Activated naive CD8-positive, alpha-beta T cell (primary cell): ENCODE data around the gene CACHD1.

Experiments used
- H3K27ac Mint-ChIP-seq: one replicate; pipeline ENCODE4 v1.8.0; 2021; ENCODE audit warnings: mixed read lengths
- H3K27me3 Mint-ChIP-seq: one replicate; pipeline ENCODE4 v1.8.0; 2021; ENCODE audit warnings: mixed read lengths
- H3K36me3 Mint-ChIP-seq: one replicate; pipeline ENCODE4 v1.8.0; 2021; ENCODE audit warnings: mixed read lengths
- H3K4me1 Mint-ChIP-seq: one replicate; pipeline ENCODE4 v1.8.0; 2021; ENCODE audit warnings: low read depth, mixed read lengths
- H3K4me3 Mint-ChIP-seq: one replicate; pipeline ENCODE4 v1.8.0; 2021; ENCODE audit warnings: mild to moderate bottlenecking, mixed read lengths
- H3K9me3 Mint-ChIP-seq: one replicate; pipeline ENCODE4 v1.8.0; 2021; ENCODE audit warnings: low read depth, mixed read lengths

CACHD1 gene

GRCh38 chr1:64469977-64470664 lies at the start of gene CACHD1:
Gene CACHD1, plus strand, starts transcription at chr1:64470129. Its CDS starts 616 bp downstream, at chr1:64470745.
- H3K9me3 Mint-ChIP-seq, result no peaks in the 10 kb centered on the region
- no peaks in the 10 kb centered on the region for H3K36me3 Mint-ChIP-seq
- H3K27ac Mint-ChIP-seq, result peak within 1 kb of the TSS; percentile 70
- peak within 1 kb of the TSS; percentile 89 for H3K4me3 Mint-ChIP-seq
- peaks cover 13% of the 10 kb centered on the region for H3K4me1 Mint-ChIP-seq
- H3K27me3 Mint-ChIP-seq, result peaks cover 25% of the 10 kb centered on the region

DNA sequence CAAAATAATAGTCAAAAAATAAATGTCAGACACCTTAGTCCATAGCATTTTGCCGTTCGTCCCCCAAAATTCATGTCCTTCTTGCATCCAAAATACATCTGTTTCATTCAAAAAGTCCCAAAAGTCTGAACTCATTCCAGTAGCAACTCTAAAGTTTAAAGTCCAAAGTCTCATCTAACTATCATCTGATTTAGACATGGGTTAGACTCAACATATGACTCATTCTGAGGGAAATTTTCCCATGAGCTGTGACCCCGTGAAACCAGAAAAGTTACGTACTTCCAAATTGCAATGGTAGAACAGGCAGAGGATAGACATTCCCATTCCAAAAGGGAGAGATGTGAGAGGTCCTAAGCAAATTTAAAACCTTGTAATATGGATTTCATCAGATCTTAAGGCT lies 48.6 kb upstream of the CACHD1 start:
- Mint-ChIP-seq H3K27me3 (no peaks in the 10 kb centered on the region), H3K36me3 (no peaks in the 10 kb centered on the region), H3K9me3 (no peaks in the 10 kb centered on the region), H3K4me1 (no peaks in the 10 kb centered on the region), H3K4me3 (no peak overlapping the region), H3K27ac (no peak overlapping the region)

GRCh38 chr1:64423526-64423925 lies 46.4 kb upstream of the CACHD1 start:
- Mint-ChIP-seq H3K4me3 (no peak overlapping the region), H3K27me3 (no peaks in the 10 kb centered on the region), H3K27ac (no peak overlapping the region), H3K4me1 (no peaks in the 10 kb centered on the region), H3K36me3 (no peaks in the 10 kb centered on the region), H3K9me3 (no peaks in the 10 kb centered on the region)

- Mint-ChIP-seq H3K27ac (no peak overlapping the region), H3K36me3 (no peaks in the 10 kb centered on the region), H3K4me3 (no peak overlapping the region), H3K9me3 (no peaks in the 10 kb centered on the region), H3K27me3 (no peaks in the 10 kb centered on the region), H3K4me1 (no peaks in the 10 kb centered on the region)
Measured at GRCh38 chr1:64424412-64424811, 45.5 kb upstream of the CACHD1 start.

DNA sequence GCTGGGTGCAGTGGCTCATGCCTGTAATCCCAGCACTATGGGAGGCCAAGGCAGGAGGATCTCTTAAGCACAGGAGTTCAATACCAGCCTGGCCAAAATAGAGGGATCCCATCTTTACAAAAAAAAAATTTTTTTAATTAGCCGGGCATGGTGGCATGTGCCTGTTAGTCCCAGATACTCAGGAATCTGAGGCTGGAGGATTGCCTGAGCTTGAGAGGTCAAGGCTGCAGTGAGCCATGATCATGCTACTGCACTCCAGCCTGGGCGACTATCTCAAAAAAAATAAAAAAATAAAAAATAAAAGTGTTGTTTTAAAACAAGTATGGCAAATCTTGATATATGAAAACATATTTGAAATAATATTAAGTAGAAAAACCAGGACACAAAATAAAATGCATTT lies 44.4 kb upstream of the CACHD1 start:
- Mint-ChIP-seq H3K4me3 (no peak overlapping the region), H3K4me1 (no peaks in the 10 kb centered on the region), H3K27ac (no peak overlapping the region), H3K27me3 (no peaks in the 10 kb centered on the region), H3K36me3 (no peaks in the 10 kb centered on the region), H3K9me3 (no peaks in the 10 kb centered on the region)

DNA sequence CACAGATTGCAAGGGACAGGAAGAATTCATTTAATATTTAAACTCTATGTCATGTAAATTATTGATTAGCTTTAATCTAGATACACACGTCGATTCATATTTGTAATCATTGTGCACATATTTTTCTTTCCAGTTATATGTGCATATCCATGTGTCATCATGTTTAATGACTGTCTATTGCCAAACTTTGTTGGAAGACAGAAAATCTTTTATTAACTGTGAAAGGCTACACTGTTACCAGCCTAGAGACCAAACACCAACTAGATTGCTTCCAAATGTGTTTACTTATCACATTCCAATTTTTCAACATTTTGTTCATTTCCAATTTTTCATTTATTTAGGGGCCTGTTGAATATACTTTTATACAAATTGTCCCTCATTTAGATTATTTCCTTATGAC lies 43.2 kb upstream of the CACHD1 start:
- Mint-ChIP-seq H3K9me3 (no peaks in the 10 kb centered on the region), H3K27me3 (no peaks in the 10 kb centered on the region), H3K4me1 (no peaks in the 10 kb centered on the region), H3K27ac (no peak overlapping the region), H3K36me3 (no peaks in the 10 kb centered on the region), H3K4me3 (no peak overlapping the region)

- H3K4me1 Mint-ChIP-seq, result no peaks in the 10 kb centered on the region
- H3K4me3 Mint-ChIP-seq, result no peak overlapping the region
- H3K9me3 Mint-ChIP-seq, result no peaks in the 10 kb centered on the region
- no peak overlapping the region for H3K27ac Mint-ChIP-seq
- no peaks in the 10 kb centered on the region for H3K36me3 Mint-ChIP-seq
- no peaks in the 10 kb centered on the region for H3K27me3 Mint-ChIP-seq
Measured at GRCh38 chr1:64427879-64428278, 42.0 kb upstream of the CACHD1 start.

DNA sequence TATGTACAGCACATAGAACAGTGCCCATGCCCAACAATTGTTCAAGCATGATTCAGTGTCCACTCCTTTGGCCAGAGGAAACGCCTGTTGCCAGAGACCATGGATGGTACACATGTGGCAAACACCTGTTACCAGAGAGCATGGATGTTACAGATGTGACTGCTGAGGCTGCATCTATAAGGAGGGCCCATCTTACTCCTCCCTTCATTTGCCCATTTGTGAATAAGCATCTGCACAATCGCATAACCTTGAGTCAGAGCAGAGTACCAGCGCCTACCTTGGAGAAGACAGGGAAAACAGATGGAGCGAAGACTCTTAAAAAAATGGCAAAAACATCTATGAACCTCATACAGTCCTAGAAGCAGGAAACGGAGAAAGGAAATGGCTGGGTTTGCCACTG lies 36.6 kb upstream of the CACHD1 start:
- Mint-ChIP-seq H3K9me3 (no peaks in the 10 kb centered on the region), H3K4me3 (no peak overlapping the region), H3K27ac (no peak overlapping the region), H3K36me3 (no peaks in the 10 kb centered on the region), H3K4me1 (no peaks in the 10 kb centered on the region), H3K27me3 (no peaks in the 10 kb centered on the region)

- no peaks in the 10 kb centered on the region for H3K27me3 Mint-ChIP-seq
- no peaks in the 10 kb centered on the region for H3K36me3 Mint-ChIP-seq
- no peak overlapping the region for H3K27ac Mint-ChIP-seq
- no peak overlapping the region for H3K4me3 Mint-ChIP-seq
- H3K4me1 Mint-ChIP-seq, result no peaks in the 10 kb centered on the region
- no peaks in the 10 kb centered on the region for H3K9me3 Mint-ChIP-seq
Measured at GRCh38 chr1:64433747-64434146, 36.2 kb upstream of the CACHD1 start.

GRCh38 chr1:64435000-64435399 lies 34.9 kb upstream of the CACHD1 start:
- H3K4me1 Mint-ChIP-seq, result no peaks in the 10 kb centered on the region
- H3K4me3 Mint-ChIP-seq, result no peak overlapping the region
- H3K27me3 Mint-ChIP-seq, result no peaks in the 10 kb centered on the region
- H3K36me3 Mint-ChIP-seq, result no peaks in the 10 kb centered on the region
- H3K27ac Mint-ChIP-seq, result no peak overlapping the region
- no peaks in the 10 kb centered on the region for H3K9me3 Mint-ChIP-seq

GRCh38 chr1:64437453-64437852 lies 32.5 kb upstream of the CACHD1 start:
- no peaks in the 10 kb centered on the region for H3K27me3 Mint-ChIP-seq
- no peaks in the 10 kb centered on the region for H3K4me1 Mint-ChIP-seq
- H3K27ac Mint-ChIP-seq, result no peak overlapping the region
- H3K9me3 Mint-ChIP-seq, result no peaks in the 10 kb centered on the region
- no peaks in the 10 kb centered on the region for H3K36me3 Mint-ChIP-seq
- H3K4me3 Mint-ChIP-seq, result no peak overlapping the region

DNA sequence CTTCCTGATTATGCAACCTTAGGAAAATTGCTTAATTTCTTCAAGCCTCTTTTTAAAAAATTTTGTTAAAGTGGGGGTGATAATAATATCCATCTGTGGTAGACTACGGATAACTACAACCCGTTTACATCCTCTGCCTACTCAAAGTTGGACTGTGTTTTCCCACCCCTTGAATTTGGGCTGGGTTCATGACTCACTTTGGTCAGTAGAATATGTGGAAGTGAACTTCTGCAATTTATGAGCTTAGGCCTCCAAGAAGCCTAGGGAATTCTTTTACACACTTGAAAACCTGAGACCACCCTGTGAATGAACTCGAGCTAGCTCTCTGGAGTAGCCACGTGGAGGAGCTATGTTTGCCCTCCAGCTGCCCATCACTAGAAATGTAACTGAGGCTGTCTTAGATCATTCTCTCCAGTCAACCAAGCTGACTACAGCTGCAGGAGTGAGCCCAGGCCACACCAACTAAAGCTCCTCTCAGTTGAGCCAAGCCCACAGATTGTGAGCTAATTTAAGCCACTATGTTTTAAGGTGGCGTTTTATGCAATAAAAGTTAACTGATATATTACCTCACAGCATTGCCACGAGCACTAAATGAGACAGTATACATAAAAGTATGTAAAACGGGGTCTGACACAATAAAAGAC lies 29.6 kb upstream of the CACHD1 start:
- H3K27ac Mint-ChIP-seq, result no peak overlapping the region
- peaks cover 4% of the 10 kb centered on the region for H3K27me3 Mint-ChIP-seq
- no peaks in the 10 kb centered on the region for H3K4me1 Mint-ChIP-seq
- peaks cover 2% of the 10 kb centered on the region for H3K36me3 Mint-ChIP-seq
- H3K9me3 Mint-ChIP-seq, result no peaks in the 10 kb centered on the region
- no peak overlapping the region for H3K4me3 Mint-ChIP-seq

- no peak overlapping the region for H3K27ac Mint-ChIP-seq
- no peaks in the 10 kb centered on the region for H3K27me3 Mint-ChIP-seq
- no peak overlapping the region for H3K4me3 Mint-ChIP-seq
- H3K4me1 Mint-ChIP-seq, result no peaks in the 10 kb centered on the region
- no peaks in the 10 kb centered on the region for H3K9me3 Mint-ChIP-seq
- H3K36me3 Mint-ChIP-seq, result no peaks in the 10 kb centered on the region
Measured at GRCh38 chr1:64451440-64451839, 18.5 kb upstream of the CACHD1 start.

DNA sequence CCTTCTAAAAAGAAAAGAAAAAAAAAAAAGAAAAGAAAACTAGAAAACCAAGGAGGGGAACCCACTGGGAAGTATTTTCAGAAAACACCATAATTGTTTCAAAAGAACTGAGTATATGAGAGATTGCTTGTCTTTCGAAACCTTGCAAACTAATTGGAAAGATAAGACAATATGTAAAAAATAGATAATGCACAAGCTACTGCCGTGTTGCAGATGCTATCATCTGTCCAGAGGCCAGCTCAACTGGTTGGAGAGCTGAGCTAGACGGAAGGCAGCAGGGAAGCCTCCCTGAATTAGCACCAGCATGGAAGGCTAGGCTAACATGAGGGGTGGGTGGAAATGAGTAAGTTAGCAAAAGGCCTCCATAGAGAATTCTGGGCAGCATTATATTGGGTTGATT lies 16.2 kb upstream of the CACHD1 start:
- H3K27me3 Mint-ChIP-seq, result no peaks in the 10 kb centered on the region
- H3K9me3 Mint-ChIP-seq, result no peaks in the 10 kb centered on the region
- H3K4me3 Mint-ChIP-seq, result no peak overlapping the region
- H3K4me1 Mint-ChIP-seq, result no peaks in the 10 kb centered on the region
- H3K27ac Mint-ChIP-seq, result no peak overlapping the region
- H3K36me3 Mint-ChIP-seq, result no peaks in the 10 kb centered on the region

DNA sequence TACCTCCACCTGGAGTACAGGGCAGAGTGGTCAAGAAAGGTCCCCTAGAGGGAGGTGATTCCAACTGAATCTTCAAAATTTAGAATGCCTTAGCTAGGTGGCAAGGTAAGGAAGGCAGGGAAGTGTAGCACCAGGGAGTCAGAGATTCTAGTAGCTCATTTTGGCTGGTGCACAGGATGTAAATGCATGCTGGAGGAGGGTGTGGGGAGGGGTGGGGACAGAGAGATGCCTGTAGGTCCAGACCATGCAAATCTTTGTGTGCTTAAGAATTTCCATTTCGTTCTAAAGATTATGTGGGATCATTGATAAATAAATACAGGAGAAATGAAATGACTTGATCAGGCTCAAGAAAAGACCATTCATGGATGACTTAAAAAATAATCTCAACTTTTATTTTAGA lies 11.0 kb upstream of the CACHD1 start:
- no peaks in the 10 kb centered on the region for H3K4me1 Mint-ChIP-seq
- no peak overlapping the region for H3K4me3 Mint-ChIP-seq
- no peaks in the 10 kb centered on the region for H3K27me3 Mint-ChIP-seq
- no peaks in the 10 kb centered on the region for H3K36me3 Mint-ChIP-seq
- no peaks in the 10 kb centered on the region for H3K9me3 Mint-ChIP-seq
- no peak overlapping the region for H3K27ac Mint-ChIP-seq

- Mint-ChIP-seq H3K27me3 (peaks cover 1% of the 10 kb centered on the region), H3K9me3 (no peaks in the 10 kb centered on the region), H3K27ac (no peak overlapping the region), H3K36me3 (no peaks in the 10 kb centered on the region), H3K4me3 (no peak overlapping the region), H3K4me1 (no peaks in the 10 kb centered on the region)
Measured at GRCh38 chr1:64459743-64460142, 10.2 kb upstream of the CACHD1 start.
